GM18867 (cell line): ENCODE results near the gene BRWD1.
"Not testable (repeated sequence)": the region's sequence is repeated elsewhere in the genome, so short reads cannot be mapped to it uniquely, and the experiment has no call there.

ENCODE experiments used
- ATAC-seq: cut with Tn5 transposase; IDR thresholded peaks from one replicate; pipeline ENCODE4 v1.9.1; 2021; ENCODE audit warnings: mild to moderate bottlenecking, moderate library complexity; ENCODE audit not compliant: unreplicated experiment

The BRWD1 gene

GRCh38 chr21:39176271-39176709, 137.1 kb downstream of the BRWD1 start:
- no peak for ATAC-seq

GRCh38 chr21:39175665-39176064, 137.8 kb downstream of the BRWD1 start:
- ATAC-seq, result no peak

GRCh38 chr21:39175154-39175553, 138.3 kb downstream of the BRWD1 start:
- no peak for ATAC-seq

GRCh38 chr21:39173716-39174680, 139.4 kb downstream of the BRWD1 start:
- ATAC-seq, result no peak

DNA sequence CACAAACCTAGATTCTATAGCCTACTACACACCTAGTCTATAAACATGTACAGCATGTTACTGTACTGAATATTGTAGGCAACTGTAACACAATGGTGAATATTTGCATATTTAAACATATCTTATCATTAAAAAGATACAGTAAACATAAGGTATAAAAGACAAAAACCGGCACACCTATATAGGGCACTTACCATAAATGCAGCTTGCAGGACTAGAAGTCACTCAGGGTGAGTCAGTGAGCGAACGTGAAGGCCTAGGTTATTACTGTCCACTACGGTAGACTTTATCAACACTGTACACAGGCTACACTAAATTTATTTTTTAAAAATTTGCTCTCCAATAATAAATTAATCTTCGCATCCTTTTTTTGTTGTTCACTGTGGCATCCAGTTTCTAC, 143.5 kb downstream of the BRWD1 start:
- ATAC-seq, result no peak

DNA sequence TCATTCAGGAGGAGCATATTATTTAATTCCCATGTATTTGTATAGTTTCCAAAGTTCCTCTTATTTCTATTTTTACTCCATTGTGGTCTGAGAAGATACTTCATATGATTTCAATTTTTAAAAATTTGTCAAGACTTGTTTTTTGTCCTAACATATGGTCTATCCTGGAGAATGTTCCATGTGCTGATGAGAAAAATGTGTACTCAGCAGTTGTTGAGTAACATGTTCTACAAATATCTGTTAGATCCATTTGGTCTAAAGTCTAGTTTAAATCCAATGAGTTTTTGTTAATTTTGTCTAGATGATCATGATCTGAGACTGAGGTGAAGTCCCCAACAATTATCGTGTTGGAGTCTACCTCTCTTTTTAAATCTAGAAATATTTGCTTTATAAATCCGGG, 144.6 kb downstream of the BRWD1 start:
- ATAC-seq, result no peak

DNA sequence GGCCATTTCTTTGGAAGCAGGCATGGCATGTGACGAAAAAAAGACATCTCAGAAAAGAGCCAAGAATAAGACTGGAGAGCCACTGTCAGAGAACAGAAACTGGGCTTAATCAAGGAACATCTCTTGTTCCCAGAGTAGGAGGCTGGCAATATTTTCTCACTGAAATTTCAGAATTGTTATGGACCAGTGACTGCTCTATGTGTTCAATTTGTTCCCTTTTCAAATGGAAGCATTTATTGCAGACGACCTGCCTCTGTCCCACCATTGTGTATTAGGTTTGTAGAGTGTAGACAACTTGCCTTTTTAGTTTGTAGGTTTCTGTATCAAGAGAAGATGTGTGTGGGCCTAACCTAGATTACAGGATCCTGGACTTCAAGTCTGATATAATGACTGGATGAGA, 148.9 kb downstream of the BRWD1 start:
- no peak for ATAC-seq

- ATAC-seq, result no peak
Observed at GRCh38 chr21:39161064-39161463, 152.4 kb downstream of the BRWD1 start.

DNA sequence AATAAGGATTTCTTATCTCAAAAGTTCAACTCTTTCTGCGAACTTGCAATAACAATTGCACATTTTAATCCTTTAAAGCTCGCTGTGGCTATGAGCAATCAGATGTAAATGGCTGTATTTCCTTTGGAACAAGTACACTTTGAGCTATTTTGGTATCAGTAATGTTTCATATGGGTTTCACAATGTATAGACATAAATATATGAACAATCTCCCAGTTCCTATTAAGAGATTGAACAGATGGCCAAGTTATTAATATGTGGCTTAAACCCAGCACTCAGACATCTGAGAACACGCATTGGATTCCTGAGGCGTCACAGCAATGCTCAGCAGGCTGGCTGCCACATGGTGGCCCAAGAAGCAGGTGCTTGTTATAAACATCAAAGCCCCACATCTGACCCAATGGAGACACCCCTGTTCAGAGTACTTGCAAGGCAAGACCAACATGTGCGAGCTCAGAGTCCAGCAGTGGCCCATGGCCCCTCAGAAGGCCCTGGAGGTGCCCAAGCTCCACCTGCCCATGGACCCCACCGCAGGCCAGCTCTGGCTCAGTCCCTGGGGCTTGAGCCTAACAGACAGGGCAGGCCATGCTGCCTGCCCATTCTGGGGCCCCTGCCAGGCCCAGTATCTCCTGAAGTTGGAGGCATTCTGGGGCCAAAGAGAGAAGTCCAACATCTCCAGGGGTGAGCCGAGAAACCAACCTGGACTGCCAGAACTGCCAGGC, 153.9 kb downstream of the BRWD1 start:
- ATAC-seq, result no peak

- not testable (repeated sequence) for ATAC-seq
Observed at GRCh38 chr21:39157241-39157640, 156.2 kb downstream of the BRWD1 start.

GRCh38 chr21:39156024-39156423, 157.4 kb downstream of the BRWD1 start:
- ATAC-seq, result no peak

- ATAC-seq, result no peak
Observed at GRCh38 chr21:39155578-39155977, 157.9 kb downstream of the BRWD1 start.

DNA sequence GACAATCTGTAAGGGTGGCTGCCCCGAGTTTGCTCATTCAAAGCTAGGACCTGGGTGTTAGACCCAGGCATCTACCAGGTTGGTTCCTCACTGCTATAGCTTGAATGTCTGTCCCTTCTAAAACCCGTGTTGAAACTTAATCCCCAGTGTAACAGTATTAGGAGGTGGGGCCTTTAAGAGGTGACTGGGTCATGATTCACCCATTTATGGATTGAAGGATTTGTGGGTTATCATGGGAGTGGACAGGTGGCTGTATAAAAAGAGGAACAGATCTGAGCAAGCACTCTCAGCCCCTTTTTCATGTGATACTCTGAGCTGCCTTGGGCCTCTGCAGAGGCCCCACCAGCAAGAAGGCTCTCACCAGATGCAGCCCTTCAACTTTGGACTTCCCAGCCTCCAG, 159.6 kb downstream of the BRWD1 start:
- no peak for ATAC-seq

GRCh38 chr21:39153373-39153772, 160.1 kb downstream of the BRWD1 start:
- no peak for ATAC-seq

DNA sequence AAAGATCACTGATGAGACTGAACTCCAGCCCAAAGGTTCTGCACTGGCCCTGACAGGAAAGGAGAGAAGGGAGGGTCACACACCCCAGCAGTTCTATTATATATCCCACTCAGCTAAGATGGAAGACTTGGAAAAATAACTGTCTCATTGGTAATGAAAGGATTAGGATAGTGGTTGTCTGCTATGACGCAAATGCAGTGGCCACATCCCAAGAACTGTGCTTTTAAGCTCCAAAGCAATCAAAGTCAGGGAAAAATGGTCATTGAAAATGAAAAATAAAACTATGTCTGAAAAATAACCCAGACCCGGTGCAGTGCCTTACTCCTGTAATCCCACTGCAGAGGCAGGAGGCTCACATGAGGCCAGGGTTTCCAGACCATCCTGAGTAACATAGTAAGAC, 161.2 kb downstream of the BRWD1 start:
- ATAC-seq, result no peak

DNA sequence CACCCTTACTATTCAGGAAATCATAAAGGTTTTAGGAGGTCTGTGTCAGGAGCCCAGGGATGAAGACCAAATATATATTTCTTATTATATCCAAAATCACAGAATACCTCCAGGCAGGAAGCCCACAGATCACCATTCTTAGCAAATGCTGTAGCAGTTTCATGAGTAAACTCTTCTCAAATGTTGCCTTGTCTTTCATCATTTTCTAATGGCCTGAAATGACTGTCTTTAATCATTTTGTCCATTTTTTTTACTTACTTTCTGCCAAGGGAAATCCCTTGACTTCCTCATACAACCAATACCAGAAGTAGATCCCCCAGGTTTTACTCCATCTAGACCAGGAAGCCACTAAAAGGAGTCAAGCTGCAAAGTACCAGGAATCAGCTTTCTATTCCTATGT, 162.6 kb downstream of the BRWD1 start:
- ATAC-seq, result no peak

GRCh38 chr21:39150316-39150715, 163.1 kb downstream of the BRWD1 start:
- ATAC-seq, result no peak

GRCh38 chr21:39149882-39150281, 163.6 kb downstream of the BRWD1 start:
- no peak for ATAC-seq

DNA sequence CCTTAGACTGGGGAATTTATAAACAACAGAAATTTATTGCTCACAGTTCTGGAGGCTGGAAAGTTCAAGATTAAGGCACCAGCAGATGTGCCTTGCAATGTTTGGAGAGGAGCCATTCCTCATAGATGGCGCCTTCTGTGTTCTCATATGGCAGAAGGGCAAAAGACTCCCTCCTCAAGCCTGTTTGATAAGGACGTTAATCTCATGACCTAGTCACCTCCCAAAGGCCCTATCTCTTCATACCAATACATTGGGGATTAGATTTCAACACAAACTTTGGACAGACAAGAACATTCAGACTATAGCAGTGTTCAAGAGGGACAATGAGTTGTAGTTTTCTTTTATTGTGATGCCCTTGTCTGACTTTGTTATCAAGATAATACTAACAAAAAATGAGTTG, 164.5 kb downstream of the BRWD1 start:
- no peak for ATAC-seq

- no peak for ATAC-seq
Observed at GRCh38 chr21:39144191-39144590, 169.2 kb downstream of the BRWD1 start.

- no peak for ATAC-seq
Observed at GRCh38 chr21:39142972-39143371, 170.5 kb downstream of the BRWD1 start.

DNA sequence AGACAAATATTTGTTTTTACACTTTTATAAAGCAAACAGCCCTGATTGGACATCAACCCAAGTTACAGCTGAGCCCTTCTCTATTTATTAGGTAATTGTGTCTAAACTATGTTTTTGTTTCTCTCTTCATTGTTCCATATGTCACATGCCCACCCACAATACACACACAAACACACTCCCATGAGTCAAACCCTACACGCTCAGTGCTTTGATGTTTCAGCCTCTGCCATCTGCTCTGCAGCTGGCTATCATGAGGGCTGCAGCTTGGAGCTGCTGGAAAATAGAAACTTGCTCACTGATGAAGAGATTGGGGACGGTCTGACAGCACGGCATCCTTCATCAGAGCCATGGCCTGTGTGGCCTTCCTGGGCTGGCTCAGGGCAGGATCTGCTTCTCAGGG, 171.9 kb downstream of the BRWD1 start:
- ATAC-seq, result no peak
